Fibroblast of lung (primary cell): Measurements from ENCODE around the gene VPS26C. TPM values are rescaled to one million over a fixed set of nuclear protein-coding genes. Genes with fewer than 3 reads are reported as not detected.

Source experiments
- DNase-seq, 2 donors: peaks; one replicate each; pipeline versions ENCODE4 v3.0.0 to v3.0.0-alpha.2; 2010; ENCODE audit warnings: low read depth in 2 of 2
- H2AFZ ChIP-seq: 2 replicates; pipeline ENCODE4 v1.5.1; 2012; ENCODE audit warnings: low read length, control low read depth, inconsistent platforms
- H3K27ac ChIP-seq: 2 replicates; pipeline ENCODE4 v1.5.1; 2011; ENCODE audit warnings: low read length, control low read depth; ENCODE audit not compliant: insufficient read depth
- H3K27me3 ChIP-seq: 2 replicates; pipeline ENCODE4 v1.5.1; 2011; ENCODE audit warnings: mild to moderate bottlenecking, low read length; ENCODE audit not compliant: control insufficient read depth, insufficient read depth
- H3K36me3 ChIP-seq: 2 replicates; pipeline ENCODE4 v1.5.1; 2011; ENCODE audit warnings: low read length; ENCODE audit not compliant: control insufficient read depth, insufficient read depth
- H3K4me1 ChIP-seq: 2 replicates; pipeline ENCODE4 v1.5.1; 2011; ENCODE audit warnings: low read length; ENCODE audit not compliant: control insufficient read depth, insufficient read depth; ENCODE audit errors: extremely low read depth
- H3K4me2 ChIP-seq: 2 replicates; pipeline ENCODE4 v1.5.1; 2011; ENCODE audit warnings: low read length, control low read depth; ENCODE audit not compliant: insufficient read depth; ENCODE audit errors: extremely low read depth
- H3K4me3 ChIP-seq, 4 experiments: fragments of 200-600 bp in 1 of 4; sonication (generic) in 1 of 4; replicated peaks in 1 of 4; 2 replicates each; pipeline ENCODE4 v1.5.1; 2011 to 2016; ENCODE audit warnings: low read length in 4 of 4, low read depth in 3 of 4, mild to moderate bottlenecking in 3 of 4, control low read depth in 2 of 4, inconsistent platforms in 1 of 4, mixed read lengths in 1 of 4; ENCODE audit not compliant: insufficient read depth in 1 of 4; ENCODE audit errors: control extremely low read depth in 1 of 4
- H3K79me2 ChIP-seq: 2 replicates; pipeline ENCODE4 v1.5.1; 2012; ENCODE audit warnings: mild to moderate bottlenecking, low read length, inconsistent platforms; ENCODE audit not compliant: control insufficient read depth, insufficient read depth
- H3K9ac ChIP-seq: 2 replicates; pipeline ENCODE4 v1.5.1; 2011; ENCODE audit warnings: mild to moderate bottlenecking, low read length, control low read depth; ENCODE audit not compliant: insufficient read depth
- H3K9me3 ChIP-seq: 2 replicates; pipeline ENCODE4 v1.5.1; 2012; ENCODE audit warnings: low read depth, low read length; ENCODE audit not compliant: control insufficient read depth, insufficient read depth
- H4K20me1 ChIP-seq: 2 replicates; pipeline ENCODE4 v1.5.1; 2011; ENCODE audit warnings: low read length; ENCODE audit not compliant: control insufficient read depth, insufficient read depth; ENCODE audit errors: extremely low read depth
- EZH2 ChIP-seq: IDR thresholded peaks from 2 replicates; pipeline ENCODE4 v1.5.1; 2012; ENCODE audit warnings: low read length, control low read depth, mild to moderate bottlenecking; ENCODE audit errors: missing control alignments
- polyA plus RNA-seq, 2 donors: library from polyadenylated mRNA; depleted of rRNA in 1 of 2; stranded (reverse) in 1 of 2; unstranded in 1 of 2; fragments of >200 nt; gene quantifications; 2 replicates each; pipeline ENCODE4 v1.2.1, GENCODE V29; 2011 to 2012; ENCODE audit warnings: missing spikeins in 1 of 2
- total RNA-seq: library from RNA; depleted of rRNA; stranded (reverse); fragments of >200 nt; gene quantifications from 2 replicates; pipeline ENCODE4 v1.2.1, GENCODE V29; 2014
- TF ChIP-seq, protein P1 (sequence below), 2 donors: IDR thresholded peaks in 1 of 2; conservative IDR thresholded peaks in 1 of 2; 1 replicate in 1 of 2; 2 replicates in 1 of 2; pipeline ENCODE4 v1.5.1; 2011 to 2012; ENCODE audit warnings: low read length in 2 of 2, control low read depth in 1 of 2, inconsistent platforms in 1 of 2, low read depth in 1 of 2, mild to moderate bottlenecking in 1 of 2

VPS26C gene
- total and polyA plus RNA-seq, 2 donors (not counting 1 experiment from before 2014, with no cell fraction given): 61.4 to 84.4 TPM

DNA sequence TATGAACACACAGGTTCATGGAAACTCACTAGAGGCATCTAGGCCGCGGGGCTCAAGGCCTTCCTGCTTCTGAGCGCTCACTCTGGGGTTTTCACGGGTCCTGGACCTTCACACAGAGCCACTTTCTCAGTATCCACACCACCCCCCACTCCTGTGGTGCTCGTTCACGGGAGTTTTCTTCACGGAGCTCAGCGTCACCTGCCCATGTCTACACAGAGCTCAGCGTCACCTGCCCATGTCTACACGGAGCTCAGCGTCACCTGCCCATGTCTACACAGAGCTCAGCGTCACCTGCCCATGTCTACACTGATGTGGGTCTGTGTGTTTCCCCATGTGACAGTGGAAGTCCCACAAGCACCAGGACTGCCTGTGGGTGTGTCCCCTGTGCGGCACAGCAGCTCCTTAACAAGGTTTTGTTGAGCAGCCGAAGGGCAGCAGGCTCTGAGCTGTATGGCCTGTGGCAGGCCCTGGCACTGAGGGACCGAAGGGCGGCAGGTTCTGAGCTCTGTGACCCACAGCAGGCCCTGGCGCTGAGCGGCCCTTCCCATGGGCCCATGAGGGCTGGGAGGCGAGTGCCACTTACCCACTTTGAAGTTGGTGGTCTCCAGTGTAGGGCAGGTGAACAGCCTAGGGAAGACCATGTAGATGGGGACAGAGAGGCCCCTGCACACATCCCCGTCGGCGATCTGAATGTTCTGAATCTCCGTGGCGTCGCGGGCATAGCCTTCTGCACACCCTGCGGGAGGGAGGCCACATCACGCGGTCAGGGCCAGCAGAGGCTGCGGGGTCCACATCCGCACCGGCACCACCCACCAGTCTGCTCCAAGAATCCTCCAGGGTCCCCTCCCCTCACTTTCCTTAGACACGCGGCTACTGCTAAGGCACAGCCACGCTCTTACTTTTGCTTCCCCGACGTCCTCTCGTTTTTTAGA lies 39.8 kb downstream of the VPS26C start:
- no peak overlapping the region for H3K4me3 ChIP-seq
- peaks cover 37% of the 10 kb centered on the region for H3K36me3 ChIP-seq
- H4K20me1 ChIP-seq: no peaks in the 10 kb centered on the region
- H3K27me3 ChIP-seq: no peaks in the 10 kb centered on the region
- no peak overlapping the region for H3K9ac ChIP-seq
- TF ChIP-seq, protein P1, sequence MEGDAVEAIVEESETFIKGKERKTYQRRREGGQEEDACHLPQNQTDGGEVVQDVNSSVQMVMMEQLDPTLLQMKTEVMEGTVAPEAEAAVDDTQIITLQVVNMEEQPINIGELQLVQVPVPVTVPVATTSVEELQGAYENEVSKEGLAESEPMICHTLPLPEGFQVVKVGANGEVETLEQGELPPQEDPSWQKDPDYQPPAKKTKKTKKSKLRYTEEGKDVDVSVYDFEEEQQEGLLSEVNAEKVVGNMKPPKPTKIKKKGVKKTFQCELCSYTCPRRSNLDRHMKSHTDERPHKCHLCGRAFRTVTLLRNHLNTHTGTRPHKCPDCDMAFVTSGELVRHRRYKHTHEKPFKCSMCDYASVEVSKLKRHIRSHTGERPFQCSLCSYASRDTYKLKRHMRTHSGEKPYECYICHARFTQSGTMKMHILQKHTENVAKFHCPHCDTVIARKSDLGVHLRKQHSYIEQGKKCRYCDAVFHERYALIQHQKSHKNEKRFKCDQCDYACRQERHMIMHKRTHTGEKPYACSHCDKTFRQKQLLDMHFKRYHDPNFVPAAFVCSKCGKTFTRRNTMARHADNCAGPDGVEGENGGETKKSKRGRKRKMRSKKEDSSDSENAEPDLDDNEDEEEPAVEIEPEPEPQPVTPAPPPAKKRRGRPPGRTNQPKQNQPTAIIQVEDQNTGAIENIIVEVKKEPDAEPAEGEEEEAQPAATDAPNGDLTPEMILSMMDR (conservative IDR thresholded peaks at IDR 0.05 in 1 of 2, IDR thresholded peaks at IDR 0.05 in 1 of 2; ENCODE audit: low read depth in 1 of 2, low read length in 2 of 2): no peak
- TF ChIP-seq EZH2: no peak
- no peak overlapping the region for H3K4me2 ChIP-seq
- H3K9me3 ChIP-seq: no peaks in the 10 kb centered on the region
- H2AFZ ChIP-seq: no peak overlapping the region
- no peaks in the 10 kb centered on the region for H3K4me1 ChIP-seq
- no peaks in the 10 kb centered on the region for H3K79me2 ChIP-seq
- DNase-seq: no peak
- H3K27ac ChIP-seq: no peak overlapping the region

DNA sequence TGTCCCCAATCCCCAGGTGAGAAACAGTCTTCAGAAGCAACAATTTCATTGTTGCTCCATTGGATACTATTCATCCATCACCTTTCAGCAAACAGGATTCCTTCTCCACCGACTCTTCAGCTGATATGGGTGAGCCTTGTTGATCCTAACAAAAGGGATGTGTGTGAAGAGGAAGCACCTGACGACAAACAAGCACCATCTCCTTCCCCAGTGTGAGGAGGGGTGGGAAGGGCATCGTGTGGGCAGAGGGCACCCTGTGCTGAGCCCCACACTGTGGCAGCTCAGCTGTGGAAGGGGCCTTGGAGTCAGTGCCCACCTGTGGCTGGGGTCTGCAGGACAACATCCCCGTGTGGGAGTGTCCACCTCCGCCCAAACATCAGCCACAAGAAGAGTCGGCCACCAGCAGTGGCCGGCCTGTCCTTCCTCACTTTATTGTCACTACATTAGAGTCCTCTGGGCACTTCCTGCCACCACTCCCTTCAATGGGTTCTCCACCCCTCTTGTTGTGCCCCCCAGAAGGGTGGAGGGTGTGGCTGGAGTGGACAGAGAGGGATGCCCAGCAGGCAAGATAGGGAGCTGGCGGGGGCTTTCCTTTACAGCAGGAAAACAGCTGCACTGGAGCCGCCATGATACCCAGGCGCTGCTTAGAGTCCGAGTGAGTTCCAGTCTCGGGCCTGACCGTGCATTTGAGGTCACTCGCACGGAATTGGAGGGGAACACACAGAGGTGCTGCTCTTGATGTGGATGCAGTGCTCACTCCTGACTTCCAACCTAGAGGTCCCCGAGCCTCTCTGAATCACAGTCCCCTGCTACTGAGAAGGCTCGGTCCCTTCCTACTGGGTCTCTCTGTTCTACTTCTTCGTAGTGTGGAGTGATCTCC lies 40.9 kb downstream of the VPS26C start:
- no peak for DNase-seq
- Histone ChIP-seq H3K4me2 (no peak overlapping the region), H3K4me1 (no peaks in the 10 kb centered on the region), H3K4me3 (no peak overlapping the region), H3K27me3 (no peaks in the 10 kb centered on the region), H3K27ac (no peak overlapping the region), H4K20me1 (no peaks in the 10 kb centered on the region), H3K36me3 (peaks cover 32% of the 10 kb centered on the region), H3K9me3 (no peaks in the 10 kb centered on the region), H3K79me2 (no peaks in the 10 kb centered on the region), H3K9ac (no peak overlapping the region), H2AFZ (no peak overlapping the region)
- TF ChIP-seq, protein P1 (conservative IDR thresholded peaks at IDR 0.05 in 1 of 2, IDR thresholded peaks at IDR 0.05 in 1 of 2; ENCODE audit: low read depth in 1 of 2, low read length in 2 of 2): no peak
- TF ChIP-seq EZH2: no peak
